Liver (tissue), 9 donors: ENCODE data around the gene NAALADL1. TPM values are rescaled to one million over a fixed set of nuclear protein-coding genes. Genes with fewer than 3 reads are reported as not detected.

Source experiments
- DNase-seq: peaks from one replicate; pipeline ENCODE4 v3.0.0-alpha.2; 2017; ENCODE audit warnings: low spot score
- H3K27ac ChIP-seq, 2 donors: one replicate each; pipeline ENCODE4 v1.7.0; 2013; ENCODE audit warnings: inconsistent platforms in 2 of 2, low read length in 2 of 2, control low read depth in 1 of 2, low read depth in 1 of 2, mild to moderate bottlenecking in 1 of 2
- H3K27me3 ChIP-seq, 4 donors: one replicate each; pipeline versions ENCODE4 v1.6.1 to v1.7.0; 2013; ENCODE audit warnings: low read length in 3 of 4, inconsistent platforms in 1 of 4, mild to moderate bottlenecking in 1 of 4, moderate library complexity in 1 of 4; ENCODE audit not compliant: control insufficient read depth in 4 of 4, insufficient read depth in 4 of 4
- H3K36me3 ChIP-seq, 4 donors: one replicate each; pipeline versions ENCODE4 v1.6.1 to v1.7.0; 2013; ENCODE audit warnings: low read length in 3 of 4, mild to moderate bottlenecking in 3 of 4, low read depth in 1 of 4, moderate library complexity in 1 of 4; ENCODE audit not compliant: control insufficient read depth in 4 of 4, insufficient read depth in 3 of 4
- H3K4me1 ChIP-seq, 4 donors: one replicate each; pipeline versions ENCODE4 v1.6.1 to v1.7.0; 2013; ENCODE audit warnings: low read length in 3 of 4, mild to moderate bottlenecking in 3 of 4, moderate library complexity in 1 of 4; ENCODE audit not compliant: control insufficient read depth in 4 of 4, insufficient read depth in 4 of 4
- H3K4me3 ChIP-seq, 3 donors: one replicate each; pipeline versions ENCODE4 v1.6.1 to v1.7.0; 2013; ENCODE audit warnings: low read length in 3 of 3, control low read depth in 1 of 3, low read depth in 1 of 3, mild to moderate bottlenecking in 1 of 3
- H3K9ac ChIP-seq, 2 donors: one replicate each; pipeline ENCODE4 v1.7.0; 2013; ENCODE audit warnings: low read length in 2 of 2, mild to moderate bottlenecking in 2 of 2, moderate library complexity in 2 of 2, control low read depth in 1 of 2, low read depth in 1 of 2
- H3K9me3 ChIP-seq, 4 donors: one replicate each; pipeline versions ENCODE4 v1.6.1 to v1.7.0; 2013; ENCODE audit warnings: low read length in 3 of 4; ENCODE audit not compliant: control insufficient read depth in 4 of 4
- ATF3 ChIP-seq: IDR thresholded peaks from 2 replicates; pipeline ENCODE4 v1.6.1; 2016; ENCODE audit warnings: antibody characterized with exemption
- CTCF ChIP-seq: fragments of 150-350 bp; IDR thresholded peaks from 2 replicates; pipeline ENCODE4 v1.5.1; 2017; ENCODE audit warnings: improper control_type of control experiment, low read depth, low read length; ENCODE audit not compliant: missing input control
- EGR1 ChIP-seq, 2 donors: IDR thresholded peaks; 2 replicates each; pipeline ENCODE4 v1.6.1; 2016 to 2018; ENCODE audit warnings: antibody characterized with exemption in 2 of 2, low read depth in 2 of 2
- FOXA1 ChIP-seq: IDR thresholded peaks from 2 replicates; pipeline ENCODE4 v1.6.1; 2016; ENCODE audit warnings: antibody characterized with exemption
- FOXA2 ChIP-seq: IDR thresholded peaks from 2 replicates; pipeline ENCODE4 v1.6.1; 2016; ENCODE audit warnings: antibody characterized with exemption
- GABPA ChIP-seq, 2 donors: IDR thresholded peaks in 1 of 2; conservative IDR thresholded peaks in 1 of 2; 2 replicates each; pipeline ENCODE4 v1.6.1; 2016; ENCODE audit warnings: antibody characterized with exemption in 2 of 2, mild to moderate bottlenecking in 1 of 2, moderate library complexity in 1 of 2
- HNF4A ChIP-seq, 2 donors: conservative IDR thresholded peaks; 2 replicates each; pipeline ENCODE4 v1.6.1; 2016; ENCODE audit warnings: antibody characterized with exemption in 2 of 2, mild to moderate bottlenecking in 2 of 2
- HNF4G ChIP-seq: IDR thresholded peaks from 2 replicates; pipeline ENCODE4 v1.6.1; 2016; ENCODE audit warnings: antibody characterized with exemption
- JUND ChIP-seq, 2 donors: IDR thresholded peaks; 2 replicates each; pipeline ENCODE4 v1.6.1; 2016; ENCODE audit warnings: antibody characterized with exemption in 2 of 2
- MAX ChIP-seq: IDR thresholded peaks from 2 replicates; pipeline ENCODE4 v1.6.1; 2016; ENCODE audit warnings: antibody characterized with exemption
- NR2F2 ChIP-seq: IDR thresholded peaks from 2 replicates; pipeline ENCODE4 v1.6.1; 2016; ENCODE audit warnings: antibody characterized with exemption
- RAD21 ChIP-seq, 2 donors: IDR thresholded peaks; 2 replicates each; pipeline ENCODE4 v1.6.1; 2016; ENCODE audit warnings: antibody characterized with exemption in 2 of 2, mild to moderate bottlenecking in 2 of 2
- REST ChIP-seq: IDR thresholded peaks from 2 replicates; pipeline ENCODE4 v1.6.1; 2016; ENCODE audit warnings: antibody characterized with exemption, mild to moderate bottlenecking
- RXRA ChIP-seq, 2 donors: IDR thresholded peaks; 2 replicates each; pipeline ENCODE4 v1.6.1; 2017 to 2018; ENCODE audit warnings: antibody characterized with exemption in 2 of 2, mild to moderate bottlenecking in 1 of 2
- SP1 ChIP-seq: IDR thresholded peaks from 2 replicates; pipeline ENCODE4 v1.6.1; 2018; ENCODE audit warnings: antibody characterized with exemption, mild to moderate bottlenecking
- TAF1 ChIP-seq: conservative IDR thresholded peaks from 2 replicates; pipeline ENCODE4 v1.6.1; 2016; ENCODE audit warnings: antibody characterized with exemption, mild to moderate bottlenecking
- YY1 ChIP-seq: IDR thresholded peaks from 2 replicates; pipeline ENCODE4 v1.6.1; 2016; ENCODE audit warnings: antibody characterized with exemption, mild to moderate bottlenecking
- ZBTB33 ChIP-seq: IDR thresholded peaks from 2 replicates; pipeline ENCODE4 v1.6.1; 2016; ENCODE audit warnings: antibody characterized with exemption
- WGBS: extraction: QIAGEN DNeasy Blood & Tissue Kit; methylation state at CpG from one replicate; pipeline ENCODE4 v1.1.7; 2013; 5-methylcytosine and 5-hydroxymethylcytosine counted together
- polyA plus RNA-seq, 2 donors: library from polyadenylated mRNA; stranded (reverse) in 1 of 2; unstranded in 1 of 2; fragments of 200-250 nt in 1 of 2; fragments of >200 nt in 1 of 2; fragmentation: Nextera tagmentation in 1 of 2; extraction: Ambion mirVana in 1 of 2; gene quantifications; one replicate each; pipeline versions ENCODE4 v1.2.1 to v1.2.3, GENCODE V29; 2013 to 2015
- total RNA-seq, 2 donors: library from RNA; depleted of rRNA; stranded (reverse); fragments of >200 nt; gene quantifications; one replicate each; pipeline ENCODE4 v1.2.3, GENCODE V29; 2014
- donor health status: healthy.
- donor health status: healthy.
- donor health status: healthy.
- donor health status: healthy.
- donor health status: healthy.

The NAALADL1 gene
- total and polyA plus RNA-seq, 4 donors: 1.2 to 2.1 (median 1.6) TPM

GRCh38 chr11:65071907-65072630, 13.7 kb upstream of the NAALADL1 start:
- no peak overlapping the region for H3K9ac ChIP-seq
- 83% methylated on average over 4 of the region's 4 CpGs for WGBS
- H3K27ac ChIP-seq: no peak overlapping the region
- no peaks in the 10 kb centered on the region for H3K36me3 ChIP-seq
- H3K27me3 ChIP-seq: no peaks in the 10 kb centered on the region
- H3K4me1 ChIP-seq: no peaks in the 10 kb centered on the region
- TF ChIP-seq CTCF (no peak), YY1 (no peak), RAD21 (IDR thresholded peaks at IDR 0.05) (no peak), GABPA (IDR thresholded peaks at IDR 0.05 in 1 of 2, conservative IDR thresholded peaks at IDR 0.05 in 1 of 2) (no peak), RXRA (IDR thresholded peaks at IDR 0.05) (no peak), NR2F2 (no peak), ATF3 (no peak), HNF4A (conservative IDR thresholded peaks at IDR 0.05) (no peak), HNF4G (no peak)
- DNase-seq: no peak
- no peaks in the 10 kb centered on the region for H3K9me3 ChIP-seq
- H3K4me3 ChIP-seq: no peak overlapping the region

- Histone ChIP-seq H3K27me3 (no peaks in the 10 kb centered on the region), H3K4me3 (no peak overlapping the region), H3K36me3 (no peaks in the 10 kb centered on the region), H3K9ac (no peak overlapping the region), H3K27ac (no peak overlapping the region), H3K4me1 (no peaks in the 10 kb centered on the region), H3K9me3 (no peaks in the 10 kb centered on the region)
- DNase-seq: no peak
- TF ChIP-seq REST (no peak), MAX (no peak), RXRA (IDR thresholded peaks at IDR 0.05) (no peak), RAD21 (IDR thresholded peaks at IDR 0.05) (no peak), FOXA2 (no peak), TAF1 (no peak), FOXA1 (no peak), JUND (IDR thresholded peaks at IDR 0.05) (no peak), HNF4G (no peak), GABPA (IDR thresholded peaks at IDR 0.05 in 1 of 2, conservative IDR thresholded peaks at IDR 0.05 in 1 of 2) (no peak), NR2F2 (no peak), YY1 (no peak), SP1 (no peak), ATF3 (no peak), CTCF (no peak), EGR1 (IDR thresholded peaks at IDR 0.05; ENCODE audit: low read depth in 2 of 2) (no peak), HNF4A (conservative IDR thresholded peaks at IDR 0.05) (no peak), ZBTB33 (no peak)
- 34% methylated on average over 9 of the region's 9 CpGs for WGBS
Measured at GRCh38 chr11:65069217-65069616, 10.9 kb upstream of the NAALADL1 start.
